PC-9 (cell line): Measurements from ENCODE around the gene SLAMF1.
"Not testable (repeated sequence)": the region's sequence is repeated elsewhere in the genome, so short reads cannot be mapped to it uniquely, and the experiment has no call there.

Source experiments
- CTCF ChIP-seq: fragments of 200-600 bp; sonication (generic); conservative IDR thresholded peaks from 2 replicates; pipeline ENCODE4 v1.6.1; 2017; ENCODE audit warnings: mixed run types, antibody characterized with exemption, mild to moderate bottlenecking, moderate library complexity
- EZH2 ChIP-seq: fragments of 200-600 bp; sonication (generic); IDR thresholded peaks from 2 replicates; pipeline ENCODE4 v1.8.0; 2017; ENCODE audit warnings: antibody characterized with exemption, low read depth

- TF ChIP-seq CTCF, result 0 out of 2 replicates have a peak, but pooled peaks have one; percentile 27
- not testable (repeated sequence) for TF ChIP-seq EZH2
These were observed 45.5 kb upstream of the SLAMF1 start for GRCh38 chr1:160692390-160692789.
